Fibroblast of skin of back (primary cell): Measurements from ENCODE around the gene LHX6.

Source experiments
- DNase-seq: peaks from one replicate; pipeline ENCODE4 v3.0.0-alpha.2; 2013

The LHX6 gene

DNA sequence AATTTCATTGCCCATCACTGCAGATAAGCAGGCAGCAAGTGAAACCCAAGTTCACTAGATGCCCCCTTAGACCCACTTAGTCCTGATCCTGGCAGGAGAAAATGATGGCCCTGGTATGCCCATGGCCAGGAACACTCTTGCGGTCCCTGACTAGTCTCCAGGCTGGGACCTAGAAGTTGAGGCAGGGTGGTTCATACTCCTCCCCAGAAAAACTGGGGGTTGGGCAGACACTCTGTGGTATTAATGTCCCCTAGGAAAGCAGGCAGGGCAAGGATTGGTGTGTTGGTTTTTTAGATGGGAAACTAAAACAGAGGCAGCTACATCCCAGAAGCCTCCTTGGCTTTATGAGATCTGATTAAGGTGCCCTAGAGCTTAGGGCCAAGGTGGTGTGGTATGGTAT lies 13.1 kb downstream of the LHX6 start:
- no peak for DNase-seq

DNA sequence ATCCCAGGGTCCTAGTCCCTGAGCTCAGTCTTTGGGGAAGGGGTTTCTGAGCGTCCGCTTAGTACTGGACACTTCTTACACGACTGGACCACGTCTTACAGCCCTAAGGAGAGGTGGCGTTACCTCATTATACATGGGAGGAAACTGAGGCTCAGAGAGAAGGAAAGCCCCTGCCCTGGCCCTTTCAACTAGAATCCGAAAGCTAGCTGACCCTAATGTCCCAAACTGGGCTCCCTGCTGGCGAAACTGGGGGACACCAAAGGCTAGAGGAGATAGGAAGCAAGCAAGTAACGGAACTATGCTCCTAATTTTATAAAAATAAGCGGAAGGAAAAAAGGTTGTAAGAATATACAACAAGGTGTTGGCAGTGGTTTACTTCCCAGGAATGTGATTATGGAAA lies 14.2 kb downstream of the LHX6 start:
- DNase-seq = no peak

DNA sequence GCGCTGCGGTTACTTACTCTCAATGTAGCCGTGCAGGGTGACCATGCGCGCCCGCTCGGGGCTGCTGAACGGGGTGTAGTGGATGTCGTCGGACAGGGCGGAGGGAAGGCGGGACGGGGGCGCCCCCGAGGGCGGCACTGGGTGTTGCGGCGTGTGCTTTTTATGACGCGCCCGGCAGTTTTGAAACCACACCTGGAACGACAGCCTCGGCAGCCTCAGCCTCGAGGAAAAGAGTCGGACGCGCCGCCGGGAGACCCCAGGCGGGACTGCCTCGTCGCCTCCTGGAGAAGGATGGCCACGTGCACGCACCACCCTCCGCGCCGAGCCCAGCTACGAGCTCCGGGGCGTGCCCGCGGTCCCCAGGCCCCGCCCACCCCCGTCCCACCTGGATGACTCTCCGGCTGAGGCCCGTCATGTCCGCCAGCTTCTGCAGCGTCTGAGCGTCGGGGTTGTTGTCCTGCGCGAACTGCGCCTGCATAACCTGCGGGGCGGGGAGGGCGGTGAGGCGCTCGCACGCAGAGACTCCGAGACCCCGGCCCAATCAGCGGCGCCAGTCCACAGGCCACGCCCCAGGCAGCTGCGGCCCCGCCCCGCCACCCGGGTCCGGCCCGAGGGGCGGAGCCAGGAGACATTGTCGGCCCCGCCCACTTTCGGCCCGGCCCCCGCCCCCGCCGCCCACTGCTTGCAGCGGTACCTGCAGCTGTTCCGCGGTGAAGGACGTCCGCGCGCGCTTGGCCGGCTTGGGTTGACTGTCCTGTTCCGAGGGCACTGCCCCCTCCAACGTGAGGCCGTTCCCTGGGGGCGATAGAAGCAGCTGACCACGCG lies 15.0 kb downstream of the LHX6 start:
- DNase-seq = no peak

DNA sequence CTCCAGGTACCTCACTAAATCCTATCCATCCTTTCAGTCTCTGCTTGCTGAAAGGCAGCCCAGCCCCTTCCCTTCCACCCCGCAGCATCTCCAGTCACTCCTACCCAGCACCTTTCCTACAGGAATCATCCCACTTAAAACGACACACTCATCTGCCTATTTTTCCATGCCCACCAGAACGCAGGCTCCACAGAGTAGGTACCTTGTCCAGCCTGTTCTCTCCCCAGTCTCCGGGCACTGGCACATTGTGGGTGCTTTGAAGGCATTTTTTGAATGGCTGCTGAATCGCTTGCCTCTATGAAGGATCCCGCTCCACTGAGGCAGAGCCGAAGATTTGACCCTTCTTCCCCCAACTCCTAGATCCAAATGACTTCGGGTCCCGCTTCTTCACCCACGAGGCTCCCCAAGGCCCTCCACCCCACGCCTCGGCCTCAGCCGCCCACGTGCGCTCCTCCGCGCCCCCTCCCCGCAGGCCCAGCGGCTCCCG lies 15.6 kb downstream of the LHX6 start:
- no peak for DNase-seq

DNA sequence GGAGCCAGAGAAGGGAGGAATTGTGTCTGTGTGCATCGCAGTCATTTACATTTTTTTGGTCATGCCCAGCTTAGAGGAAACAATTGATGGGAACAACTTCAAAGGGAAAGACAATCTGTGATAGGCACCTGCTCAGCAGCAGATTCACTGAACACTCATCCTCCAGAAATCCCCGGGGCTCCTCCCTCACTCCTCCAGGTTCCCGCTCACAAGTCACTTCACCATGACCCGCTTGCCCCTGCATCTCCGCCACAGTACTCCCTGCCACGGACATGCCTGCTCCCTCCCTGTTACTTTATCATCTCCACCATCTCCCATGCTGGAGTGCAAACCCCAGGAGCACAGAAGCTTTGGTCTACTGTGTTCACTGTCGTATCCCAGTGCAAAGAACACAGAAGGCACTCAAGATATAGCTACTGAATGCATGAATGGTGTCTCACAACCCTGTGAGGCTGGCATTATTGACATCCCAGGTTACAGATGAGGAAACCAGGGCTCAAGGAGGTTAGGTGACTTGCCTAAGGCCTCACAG lies 16.2 kb downstream of the LHX6 start:
- no peak for DNase-seq

DNA sequence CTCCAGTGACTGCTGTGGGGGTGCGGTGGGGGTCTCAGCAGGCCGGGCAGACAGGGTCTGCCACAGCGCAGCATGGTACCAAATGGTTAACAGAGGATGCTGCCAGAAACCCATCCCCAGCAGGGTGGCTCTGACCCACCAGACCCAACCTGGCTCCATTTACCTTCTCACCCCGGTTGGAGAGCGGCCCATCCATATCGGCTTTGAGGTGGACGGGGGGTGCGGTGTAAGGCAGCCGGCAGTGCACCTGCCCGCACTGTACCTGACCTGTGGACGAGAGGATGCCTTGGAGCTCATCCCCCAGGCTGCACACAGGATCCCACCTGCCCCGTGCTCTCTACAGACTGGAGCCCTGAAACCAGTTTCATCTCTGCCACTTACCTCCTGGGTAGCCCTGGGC lies 19.3 kb downstream of the LHX6 start:
- DNase-seq = no peak

DNA sequence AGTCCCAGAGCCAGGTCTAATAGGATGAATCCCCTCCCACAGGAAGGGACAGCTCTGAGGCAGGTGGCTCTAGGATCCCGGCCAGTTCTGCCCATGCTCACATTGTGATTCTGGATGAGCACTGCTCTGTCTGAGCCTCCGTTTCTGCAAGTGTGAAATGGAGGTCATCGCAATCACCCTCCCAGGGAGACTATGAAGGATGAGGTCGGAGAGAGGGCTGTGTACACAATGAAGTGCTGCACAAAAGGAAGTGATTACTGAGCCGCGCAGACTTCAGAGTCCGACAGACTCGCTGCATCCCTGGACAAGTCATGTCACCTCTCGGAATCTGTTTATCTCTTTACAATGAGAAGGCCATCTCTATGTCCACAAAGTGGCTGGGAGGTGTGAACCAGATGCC lies 21.7 kb downstream of the LHX6 start:
- no peak for DNase-seq

DNA sequence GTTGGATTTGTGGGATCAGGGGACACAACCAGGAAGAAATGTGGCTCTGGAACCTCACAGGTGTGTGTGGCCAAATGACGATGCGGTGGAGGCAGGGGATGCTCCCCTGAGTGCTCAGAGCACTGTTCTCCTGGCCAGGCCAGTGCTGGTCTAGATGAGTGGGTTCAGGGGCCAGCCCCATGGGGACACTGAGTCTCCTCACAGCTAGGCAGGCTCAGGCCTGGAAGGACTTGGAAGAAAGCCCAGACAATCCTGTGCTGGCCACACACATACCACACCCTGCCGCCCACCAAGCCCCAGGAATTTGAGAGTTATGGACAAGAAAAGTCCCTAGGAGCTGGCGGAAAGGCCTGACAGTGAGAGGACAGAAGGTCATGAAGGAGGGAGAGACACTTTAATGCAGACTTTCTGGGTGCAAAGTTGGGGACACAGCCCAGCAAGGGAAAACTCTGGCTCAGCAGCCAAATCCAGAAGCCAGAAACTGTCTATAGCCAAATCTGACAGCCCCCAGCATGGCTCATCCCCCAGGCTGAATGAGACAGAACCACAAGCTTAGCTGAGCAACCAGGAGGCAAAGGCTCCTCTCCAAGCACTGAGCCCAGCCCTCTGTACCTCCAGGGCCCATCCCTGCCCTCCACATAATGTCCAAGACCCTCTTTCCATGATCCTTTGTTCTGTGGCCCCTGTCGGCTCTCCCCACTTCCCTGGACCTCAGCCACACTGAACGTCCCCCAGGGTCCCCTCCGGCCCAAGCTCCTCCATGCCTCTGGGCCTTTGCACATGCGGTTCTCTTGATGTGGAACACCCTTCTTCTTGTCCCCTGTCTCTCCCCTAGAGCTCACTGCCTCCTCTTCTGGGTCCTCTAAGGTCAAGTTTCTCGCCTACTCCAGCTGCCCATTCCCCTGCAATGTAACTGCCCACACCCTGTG lies 22.4 kb downstream of the LHX6 start:
- DNase-seq = peak; percentile 82

DNA sequence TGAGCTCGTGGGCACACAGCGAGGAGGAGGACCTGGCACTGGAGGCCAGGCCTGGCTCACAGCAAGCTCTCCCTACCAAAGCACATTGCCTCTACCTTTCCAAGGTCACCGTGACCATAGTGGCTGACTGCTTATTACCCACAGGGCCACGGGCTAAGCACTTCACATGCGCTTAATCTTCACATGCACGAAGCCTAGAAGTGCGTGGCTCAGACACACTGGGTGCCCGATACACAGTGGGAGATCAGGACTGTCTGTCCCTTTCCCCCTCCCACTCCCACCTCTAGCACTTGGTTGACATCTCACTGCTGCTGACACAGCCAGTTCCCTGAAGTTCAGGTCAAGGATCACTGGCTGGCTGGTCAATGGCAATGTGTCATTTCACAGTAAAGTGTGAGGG lies 23.6 kb downstream of the LHX6 start:
- no peak for DNase-seq

DNA sequence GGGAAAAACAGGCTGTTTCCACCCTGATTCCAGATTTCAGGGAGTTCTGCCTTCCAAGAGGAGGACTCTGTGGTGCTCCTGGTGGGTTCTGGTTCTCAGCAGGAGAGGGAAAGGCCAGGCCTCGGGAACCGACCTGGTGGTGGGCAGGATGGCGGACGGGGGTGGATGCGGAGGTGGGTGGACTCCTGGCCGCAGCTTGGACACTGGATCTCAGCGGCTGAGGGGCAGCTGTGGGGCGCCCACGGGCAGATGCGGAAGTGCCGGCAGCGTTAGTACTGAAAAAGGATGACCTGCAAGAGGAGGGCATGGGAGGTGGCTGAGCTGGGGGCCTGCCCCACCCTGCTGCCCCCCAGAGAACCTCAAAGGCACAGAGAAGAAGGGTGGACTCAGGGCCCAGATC lies 24.3 kb downstream of the LHX6 start:
- DNase-seq = no peak

DNA sequence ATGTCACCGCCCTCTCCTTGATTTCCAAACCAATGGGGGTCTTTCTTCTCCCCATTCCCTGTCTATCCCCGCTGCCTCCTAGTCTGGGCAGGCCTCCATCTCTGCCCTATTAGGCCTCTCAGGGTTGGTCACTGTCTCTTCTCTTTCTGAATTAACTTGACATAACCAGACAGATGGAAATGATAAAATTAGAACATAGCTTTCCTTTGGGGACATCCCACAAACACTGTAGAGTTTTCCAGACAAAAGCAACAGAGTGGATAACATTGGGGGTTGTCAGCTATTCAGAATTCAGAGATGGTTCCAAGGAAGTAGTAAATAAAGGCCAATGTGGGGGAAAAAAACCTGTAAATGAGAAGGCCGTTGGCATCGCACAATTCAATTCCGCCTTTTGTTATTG lies 24.7 kb downstream of the LHX6 start:
- no peak for DNase-seq

DNA sequence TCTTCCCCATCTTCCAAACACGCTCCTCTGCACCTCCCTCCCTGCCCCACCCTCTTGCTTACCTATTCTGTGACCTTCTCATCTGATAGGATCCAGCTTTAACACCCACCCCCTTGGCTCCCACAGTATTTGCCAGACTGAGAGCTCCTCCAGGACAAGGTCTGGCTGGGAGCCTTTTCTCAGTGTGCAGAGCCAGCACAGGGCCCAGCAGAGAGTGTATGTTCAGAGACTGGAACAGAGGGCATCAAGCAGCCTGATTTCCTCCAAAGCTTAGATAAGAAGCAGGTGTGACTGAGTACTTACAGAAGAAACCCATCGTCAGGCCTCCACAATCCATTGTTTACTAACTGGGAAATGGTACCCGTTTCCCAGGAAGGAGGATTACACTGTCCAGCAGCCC lies 26.6 kb downstream of the LHX6 start:
- DNase-seq = no peak

DNA sequence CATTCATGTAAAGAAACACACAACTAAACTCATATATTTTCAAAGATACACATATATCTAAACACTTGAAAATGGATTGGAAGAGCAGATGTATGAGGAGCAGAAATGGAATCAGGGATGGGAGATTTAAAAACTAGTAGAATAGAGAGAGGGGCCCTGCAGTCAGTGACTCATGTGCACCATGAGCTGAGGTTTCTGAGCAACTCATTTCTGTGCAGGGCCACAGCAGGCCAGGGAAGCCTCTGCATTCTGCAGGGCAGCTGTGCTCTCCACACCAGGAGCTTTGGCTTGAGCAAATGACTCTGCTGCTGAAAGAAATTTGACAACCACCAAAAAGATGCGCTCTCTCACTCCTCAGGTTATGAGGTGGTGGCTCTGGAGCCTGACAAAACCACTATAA lies 27.1 kb downstream of the LHX6 start:
- DNase-seq = no peak

DNA sequence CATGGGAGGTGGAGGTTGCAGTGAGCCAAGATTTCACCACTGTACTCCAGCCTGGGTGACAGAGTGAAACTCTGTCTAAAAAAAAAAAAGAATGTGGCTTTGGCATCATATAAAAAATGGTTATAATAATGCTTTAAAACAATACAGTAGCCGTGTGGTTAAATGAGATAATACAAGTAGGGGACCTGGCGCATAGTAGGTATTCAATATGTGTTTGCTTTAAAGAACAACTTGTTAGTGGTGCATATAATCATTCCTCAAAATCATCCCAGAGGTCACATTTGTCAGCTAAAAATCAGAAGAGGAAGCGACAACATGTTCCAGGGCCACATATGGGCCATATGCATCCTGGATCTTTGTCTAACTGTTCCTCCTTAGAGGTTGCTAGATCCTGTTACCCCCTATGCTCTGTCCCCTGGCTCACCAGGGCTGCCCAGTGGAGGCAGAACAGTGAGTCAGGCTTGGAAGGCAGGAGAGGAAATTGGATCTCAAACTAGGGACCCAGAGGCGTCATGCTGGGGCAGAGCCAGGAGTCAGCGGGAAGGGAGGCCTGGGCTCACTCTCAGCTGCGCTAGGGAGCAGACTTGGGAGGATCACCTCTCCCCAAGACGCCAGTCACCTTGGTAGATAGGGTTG lies 27.7 kb downstream of the LHX6 start:
- DNase-seq = peak; percentile 26

DNA sequence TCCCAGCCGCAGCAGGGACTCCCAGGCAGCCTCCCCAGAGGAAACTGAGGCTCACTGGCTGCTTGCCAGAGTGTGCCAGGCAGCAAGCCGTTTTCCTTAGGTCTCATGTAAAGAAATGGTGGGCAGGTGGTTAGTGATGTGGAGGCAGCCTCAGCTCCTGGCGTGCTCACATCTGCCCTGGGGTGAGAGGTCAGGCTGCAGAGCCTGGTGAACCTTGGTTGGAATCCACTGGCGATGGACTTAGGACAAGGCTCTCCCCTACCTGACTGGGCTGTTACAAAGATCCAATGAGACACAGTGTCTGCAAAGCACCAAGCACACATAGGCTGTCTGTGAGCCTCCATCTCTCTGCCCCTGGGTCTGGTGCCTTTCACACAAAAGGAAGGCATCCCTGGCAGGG lies 30.9 kb downstream of the LHX6 start:
- no peak for DNase-seq

DNA sequence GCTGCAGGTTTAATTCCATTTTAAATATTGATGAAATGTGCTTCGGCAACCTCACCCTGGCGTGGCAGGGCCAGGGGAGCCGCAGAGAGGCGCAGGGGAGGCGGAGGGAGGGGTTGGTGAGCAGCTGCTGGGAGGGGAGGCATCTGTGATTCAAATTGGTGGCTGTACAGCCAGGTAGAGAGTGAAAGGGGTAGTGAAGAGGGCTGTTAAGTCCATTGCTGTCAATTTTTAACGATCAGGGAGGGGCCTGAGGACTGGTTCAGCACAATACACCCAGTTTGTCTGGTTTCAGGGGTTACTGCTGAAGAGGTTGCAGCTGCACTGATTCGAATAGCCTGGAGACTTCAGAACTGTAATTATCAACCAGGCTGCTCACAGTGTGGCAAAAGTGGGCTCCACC lies 31.3 kb downstream of the LHX6 start:
- no peak for DNase-seq

DNA sequence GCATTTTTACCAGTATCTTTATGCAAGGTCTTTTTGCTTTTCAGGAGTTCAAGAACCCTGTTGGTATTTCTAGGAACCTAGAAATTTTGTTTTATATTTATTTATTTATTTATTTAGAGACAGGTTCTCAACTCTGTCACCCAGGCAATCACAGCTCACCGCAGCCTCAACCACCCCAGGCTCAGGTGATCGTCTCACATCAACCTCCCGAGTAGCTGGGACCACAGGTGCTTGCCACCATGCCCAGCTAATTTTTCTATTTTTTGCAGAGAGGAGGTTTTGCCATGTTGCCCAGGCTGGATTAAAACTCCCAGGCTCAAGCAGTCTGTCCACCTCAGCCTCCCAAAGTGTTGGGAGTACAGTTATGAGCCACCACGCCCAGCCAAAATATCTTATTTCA lies 32.9 kb downstream of the LHX6 start:
- no peak for DNase-seq

DNA sequence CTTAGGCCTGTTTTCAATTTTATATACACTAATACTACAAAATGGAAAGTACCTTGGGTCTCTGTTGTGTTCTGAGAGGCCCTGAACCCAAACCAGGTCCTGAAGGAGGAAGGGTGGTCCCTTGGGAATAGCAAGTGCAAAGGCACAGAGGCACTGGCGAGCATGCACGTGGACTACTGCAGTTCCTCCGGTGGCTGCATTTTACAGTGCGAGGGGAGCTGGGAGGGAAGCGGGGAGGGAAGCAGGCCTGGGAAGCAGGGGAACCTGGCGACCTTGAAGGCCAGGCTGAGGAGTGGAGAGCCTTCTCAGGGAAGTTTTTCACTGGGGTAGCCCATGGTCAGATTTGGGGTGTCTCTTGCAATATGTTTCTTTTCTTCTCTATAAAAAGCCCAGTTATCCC lies 35.1 kb downstream of the LHX6 start:
- no peak for DNase-seq

DNA sequence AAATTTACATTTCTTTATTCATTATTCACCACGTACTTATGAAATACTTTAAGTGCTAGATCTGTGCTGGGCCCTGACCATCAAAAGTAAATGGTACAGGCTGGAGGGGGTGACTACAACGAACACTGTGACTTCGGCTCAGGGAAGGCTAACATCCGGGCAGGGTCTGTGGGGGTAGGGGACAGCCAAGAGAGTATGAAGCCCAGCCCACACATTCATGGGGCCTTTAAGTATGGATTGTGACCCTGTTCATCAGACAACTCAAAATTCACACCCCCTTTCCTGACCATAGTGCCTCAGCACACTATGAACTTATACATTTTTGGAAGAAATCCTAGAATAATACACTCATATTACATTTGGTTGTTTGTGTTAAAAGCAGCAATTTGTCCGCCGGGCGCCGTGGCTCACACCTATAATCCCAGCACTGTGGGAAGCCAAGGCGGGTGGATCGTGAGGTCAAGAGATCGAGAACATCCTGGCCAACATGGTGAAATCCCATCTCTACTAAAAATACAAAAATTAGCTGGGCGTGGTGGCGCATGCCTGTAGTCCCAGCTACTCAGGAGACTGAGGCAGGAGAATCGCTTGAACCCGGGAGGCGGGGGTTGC lies 35.7 kb downstream of the LHX6 start:
- DNase-seq = no peak

DNA sequence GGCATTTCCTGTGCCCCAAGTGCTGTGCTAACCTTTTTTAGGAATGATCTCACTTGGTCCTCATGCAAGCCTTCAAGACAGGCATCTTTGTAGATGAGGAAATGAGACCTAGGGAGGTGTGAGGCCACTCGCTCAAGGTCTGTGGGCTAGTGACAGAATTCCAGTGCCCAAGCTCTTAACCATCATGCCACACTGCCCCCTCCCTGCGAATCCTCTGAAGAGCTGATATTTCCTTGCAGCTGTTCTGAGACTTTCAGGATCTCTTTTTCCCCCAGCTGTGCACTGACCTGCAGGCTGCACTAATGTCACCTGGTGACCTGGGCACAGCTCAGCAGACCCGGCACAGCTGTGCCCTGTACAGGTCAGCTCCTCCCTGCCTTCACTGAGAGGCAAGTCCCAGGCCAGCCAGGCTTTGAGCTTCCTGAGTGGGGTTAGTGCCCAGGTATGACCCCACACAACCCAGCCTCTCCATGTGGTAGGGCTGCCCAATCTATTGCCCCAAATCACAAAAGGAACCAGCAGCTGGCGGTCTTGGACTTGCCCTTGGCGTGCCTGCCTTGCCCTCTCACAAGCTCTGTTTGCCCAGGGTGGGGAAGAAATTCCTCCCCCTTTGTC lies 36.4 kb downstream of the LHX6 start:
- no peak for DNase-seq

DNA sequence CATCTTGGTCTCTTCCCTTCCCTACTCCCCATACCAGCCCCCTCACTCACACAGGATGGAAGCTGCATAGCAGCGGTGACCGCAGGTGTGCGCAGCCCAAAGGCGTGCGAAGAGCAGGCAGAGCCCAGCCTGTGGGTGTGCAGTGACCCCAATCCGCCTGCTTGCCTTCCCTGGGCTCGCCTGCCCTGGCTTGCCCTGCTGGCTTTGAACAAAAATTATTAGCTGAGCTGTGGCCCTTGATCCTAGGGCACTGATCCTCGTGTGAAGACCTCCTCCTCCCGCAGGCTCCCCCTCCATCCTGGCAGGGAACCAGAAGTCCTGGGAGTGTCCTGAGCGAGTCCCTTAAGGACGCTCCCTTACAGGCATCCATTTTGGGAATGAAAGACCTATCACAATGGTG lies 37.2 kb downstream of the LHX6 start:
- no peak for DNase-seq
